Activated CD8-positive, alpha-beta memory T cell treated with anti-CD3 and anti-CD28 coated beads, Interleukin-2, amount 50 U/mL, for 1 hour (primary cell): Measurements from ENCODE around the gene PIP4K2B.
A peak's percentile ranks its signal among the peaks of the same experiment; 100 is the strongest.

Experiments
- DNase-seq: peaks from one replicate; pipeline ENCODE4 v3.0.0-alpha.2; 2020; ENCODE audit errors: extremely low read depth

PIP4K2B gene

DNA sequence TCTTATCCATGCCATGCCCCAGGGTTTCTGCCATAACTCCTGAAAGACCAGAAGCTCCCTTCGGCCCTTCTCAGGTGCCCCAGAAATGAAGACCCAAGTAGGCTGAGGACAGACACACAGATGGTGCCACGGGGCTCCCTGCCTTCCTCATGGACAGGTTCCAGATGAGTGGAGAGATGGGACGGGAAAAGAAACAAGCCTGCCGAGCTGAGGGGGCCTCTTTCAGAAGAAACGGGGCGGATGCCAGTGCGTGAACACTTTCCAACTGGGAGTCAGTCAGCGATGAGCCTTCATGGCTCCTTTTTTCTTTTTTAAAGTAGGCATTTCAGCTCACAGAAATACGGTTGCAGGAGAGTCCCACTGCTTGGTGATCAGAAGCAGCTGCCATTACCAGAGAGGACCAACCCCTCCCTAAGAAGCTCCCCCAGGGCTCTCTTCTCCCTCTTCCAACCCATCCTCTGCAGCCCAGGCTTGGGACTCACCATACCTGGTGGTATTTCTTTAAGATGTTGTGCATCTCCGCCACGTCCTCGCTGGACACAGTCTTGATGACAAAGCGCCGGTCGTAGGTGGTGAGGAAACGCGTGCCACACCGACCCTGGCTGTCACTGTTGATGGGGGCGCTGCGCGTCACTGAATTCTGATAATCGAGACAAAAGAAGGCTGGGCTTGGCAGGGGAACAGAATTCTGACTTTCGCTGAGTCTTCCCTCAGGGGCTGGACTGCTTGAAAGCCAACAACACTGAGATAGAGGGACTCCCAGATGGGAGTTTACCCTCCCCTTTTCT, 19.2 kb downstream of the PIP4K2B start:
- DNase-seq = no peak

DNA sequence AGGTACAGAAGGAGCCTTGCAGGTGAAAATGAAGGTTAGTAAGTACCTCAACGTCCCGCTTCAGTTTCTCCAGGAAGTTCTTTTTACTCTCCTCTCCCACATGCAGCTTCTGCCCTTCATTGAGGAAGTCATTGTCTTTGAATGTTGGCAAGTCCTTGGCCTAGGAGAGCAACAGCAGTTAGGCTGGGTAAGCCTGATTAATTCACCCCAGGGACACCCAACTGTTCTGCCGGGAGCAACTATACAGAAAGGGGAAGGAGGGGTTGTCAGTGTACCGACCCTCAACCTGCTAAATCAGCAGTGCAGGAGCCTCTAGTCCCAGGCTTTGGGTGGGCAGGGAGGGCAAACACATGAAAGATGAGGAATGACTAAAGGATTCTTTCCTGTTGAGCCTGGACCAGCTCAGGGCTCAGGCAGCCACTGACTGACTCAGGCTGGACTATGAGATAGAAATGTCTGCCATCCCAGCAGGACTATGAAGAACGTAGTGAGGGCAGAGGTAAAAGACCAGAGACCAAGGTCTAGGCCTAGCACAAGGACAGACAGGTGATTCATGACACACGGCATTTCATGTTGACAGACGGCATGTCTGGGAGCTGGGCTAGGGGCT, 21.6 kb downstream of the PIP4K2B start:
- DNase-seq = no peak

DNA sequence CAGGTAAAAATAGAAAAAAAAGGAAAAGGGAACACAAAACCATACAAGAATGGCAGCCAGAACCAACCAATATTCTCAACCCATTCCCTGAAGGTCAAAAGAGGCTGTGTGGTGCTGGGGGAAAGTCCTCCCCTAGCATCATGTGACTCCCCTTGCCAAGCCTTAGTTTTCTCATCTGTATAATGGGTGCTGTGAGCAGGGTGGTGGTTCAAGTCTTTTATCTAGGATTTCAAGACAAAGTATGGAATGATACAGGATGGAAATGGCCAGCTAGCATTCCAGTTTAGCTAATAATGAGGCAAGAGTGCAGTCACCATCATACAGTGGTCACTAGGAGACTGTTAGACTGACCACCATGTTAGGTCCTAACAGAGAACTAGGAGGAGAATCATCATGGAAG, 26.1 kb downstream of the PIP4K2B start:
- DNase-seq = no peak

DNA sequence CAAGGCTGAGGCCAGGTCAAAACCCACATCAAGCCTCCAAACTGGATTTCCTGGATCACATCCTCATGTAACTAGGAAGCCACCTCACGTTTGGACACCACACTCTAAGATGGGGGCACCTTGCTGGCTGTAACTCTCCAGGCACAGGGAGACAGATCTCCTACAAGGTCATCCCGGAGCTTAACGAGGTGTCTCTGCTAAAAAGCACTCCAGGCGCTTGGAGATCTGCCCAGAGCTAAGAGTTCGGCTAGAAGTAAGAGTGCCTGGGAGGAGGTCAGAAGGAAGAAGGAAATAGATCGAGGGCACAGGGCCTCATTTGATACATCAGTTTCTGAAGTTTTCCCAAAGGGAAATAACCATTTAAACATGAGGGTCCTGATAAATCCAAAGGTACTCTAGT, 30.9 kb downstream of the PIP4K2B start:
- no peak for DNase-seq

DNA sequence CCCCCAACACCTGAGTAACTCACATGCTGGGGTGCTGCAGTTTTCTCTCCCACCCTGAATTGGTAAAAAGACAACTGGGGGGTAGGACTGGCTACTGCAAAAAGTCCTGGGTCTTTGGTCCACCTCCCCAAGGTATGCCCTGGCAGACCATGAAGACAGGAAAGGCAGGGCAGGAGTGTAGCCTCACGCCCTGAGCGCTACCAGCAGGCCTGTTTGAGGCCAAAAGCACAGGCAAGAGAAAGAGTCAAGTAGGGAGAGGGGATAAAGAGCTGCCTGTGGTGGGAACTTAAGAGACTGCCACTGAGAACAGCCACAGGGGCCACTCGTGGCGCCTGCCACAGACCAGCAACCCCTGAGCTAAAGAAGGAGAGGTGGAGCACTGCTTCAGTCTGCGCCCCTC, 33.0 kb downstream of the PIP4K2B start:
- no peak for DNase-seq

DNA sequence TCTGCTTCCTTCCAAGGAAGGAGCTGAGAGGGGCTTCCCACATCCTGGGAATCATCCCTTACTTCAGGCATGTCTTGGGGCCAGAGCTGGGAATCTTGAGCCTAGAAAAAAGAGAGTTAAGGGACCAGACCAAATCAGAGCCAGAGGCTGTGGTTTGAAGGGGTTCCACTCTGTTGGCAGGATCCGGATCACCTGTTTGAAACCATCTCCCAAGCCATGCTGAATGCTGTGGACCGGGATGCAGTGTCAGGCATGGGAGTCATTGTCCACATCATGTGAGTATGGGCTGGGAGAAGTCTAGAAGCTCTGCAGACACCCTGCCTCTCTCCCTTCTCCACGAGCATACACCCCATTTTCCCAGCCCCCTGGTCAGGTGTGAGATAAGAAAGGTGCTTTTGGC, 37.1 kb downstream of the PIP4K2B start:
- no peak for DNase-seq

DNA sequence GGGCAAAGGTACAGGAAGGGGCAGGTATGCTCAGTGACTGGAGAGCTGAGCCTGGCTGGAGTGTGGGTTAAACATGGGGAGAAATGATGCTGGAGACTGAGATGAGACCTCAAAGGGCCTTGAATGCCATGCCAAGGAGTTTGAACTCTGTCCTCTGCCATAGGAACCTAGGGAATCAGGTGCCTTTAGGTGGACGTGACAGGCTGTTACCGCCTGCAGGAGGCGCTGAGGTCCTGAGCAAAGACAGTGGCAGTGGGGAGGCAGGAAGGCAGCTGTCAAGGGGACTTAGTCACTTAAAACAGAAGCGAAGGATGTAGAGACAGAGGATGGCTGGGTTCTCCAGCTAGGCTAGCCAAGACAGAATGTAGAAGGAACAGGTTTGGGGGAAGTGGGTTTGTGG, 37.7 kb downstream of the PIP4K2B start:
- no peak for DNase-seq

DNA sequence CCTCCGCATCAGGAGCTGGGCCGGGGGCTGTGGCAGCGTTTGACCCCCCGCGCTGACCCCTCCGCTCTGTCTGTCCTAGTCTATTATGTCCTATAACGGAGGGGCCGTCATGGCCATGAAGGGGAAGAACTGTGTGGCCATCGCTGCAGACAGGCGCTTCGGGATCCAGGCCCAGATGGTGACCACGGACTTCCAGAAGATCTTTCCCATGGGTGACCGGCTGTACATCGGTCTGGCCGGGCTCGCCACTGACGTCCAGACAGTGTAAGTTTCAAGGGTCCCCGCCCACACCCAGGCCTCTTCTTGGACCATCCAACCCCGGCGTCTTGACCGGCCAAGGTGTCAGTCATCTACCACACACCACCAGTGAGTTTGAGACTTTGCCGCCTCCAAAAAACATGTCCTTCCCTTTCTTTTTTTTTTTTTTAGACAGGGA, 46.3 kb downstream of the PIP4K2B start:
- no peak for DNase-seq

DNA sequence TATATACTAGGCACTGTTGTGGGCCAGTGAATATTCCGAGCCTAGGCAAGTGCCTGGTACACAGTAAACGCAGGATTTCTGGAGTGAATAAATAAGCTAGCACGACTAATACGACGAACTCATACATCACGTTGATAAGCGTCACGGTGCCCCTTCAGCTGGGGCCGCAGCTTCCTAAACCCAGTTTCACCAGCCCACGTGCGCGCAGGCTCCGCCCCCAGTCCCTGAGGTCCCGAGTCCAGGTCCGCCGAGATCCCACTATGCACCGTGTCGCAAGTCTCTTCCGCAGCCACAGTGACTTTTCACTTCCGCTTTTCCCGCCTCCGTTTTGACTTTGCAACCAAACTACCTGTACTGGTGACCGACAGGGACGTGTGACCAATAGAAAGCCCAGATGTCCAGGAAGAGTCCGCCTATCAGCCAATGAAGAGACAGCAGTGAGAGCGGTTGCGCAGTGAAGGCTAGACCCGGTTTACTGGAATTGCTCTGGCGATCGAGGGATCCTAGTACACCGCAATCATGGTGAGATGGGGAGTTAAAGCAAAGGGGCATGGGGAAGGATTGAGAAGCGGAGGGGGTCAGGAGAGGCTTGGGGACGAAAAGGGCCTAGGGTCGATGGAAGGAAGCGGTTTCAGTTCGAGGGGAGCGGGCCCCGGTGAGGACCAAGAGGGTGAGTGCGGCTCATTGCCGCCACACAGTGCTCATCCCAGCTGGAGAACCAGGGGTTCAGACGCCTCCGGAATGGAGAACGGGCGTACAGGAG, 46.9 kb downstream of the PIP4K2B start, which contains the start of gene PSMB3:
Gene PSMB3, plus strand, starts transcription at position 434 of the 763 bp plus-strand sequence. Its CDS starts 86 bp downstream, at position 520.
- DNase-seq = peak; percentile 94

DNA sequence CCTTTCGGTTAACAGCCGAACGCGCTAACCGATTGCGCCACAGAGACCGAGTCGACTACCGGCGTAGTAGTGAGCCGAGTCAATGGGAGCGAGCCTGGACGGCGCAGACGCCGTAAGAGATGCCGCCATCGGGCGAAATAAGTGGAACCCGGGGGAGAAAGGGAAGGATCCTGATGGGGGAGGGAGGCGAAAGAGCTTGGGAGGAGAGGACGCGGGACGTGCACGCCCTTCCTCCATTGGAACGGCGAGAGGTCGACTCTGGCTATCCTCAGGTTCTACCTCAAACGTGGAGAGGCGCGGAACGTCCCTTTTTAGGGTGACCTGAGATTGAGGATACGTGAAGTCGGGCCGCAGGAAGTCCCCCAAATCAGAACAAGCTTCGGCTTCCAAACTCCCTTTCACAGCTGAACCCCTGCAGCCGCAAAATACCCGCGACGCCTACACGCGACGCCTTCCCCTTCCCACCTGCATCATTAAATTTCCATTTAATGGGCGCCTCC, 47.5 kb downstream of the PIP4K2B start:
- DNase-seq = peak; percentile 40

DNA sequence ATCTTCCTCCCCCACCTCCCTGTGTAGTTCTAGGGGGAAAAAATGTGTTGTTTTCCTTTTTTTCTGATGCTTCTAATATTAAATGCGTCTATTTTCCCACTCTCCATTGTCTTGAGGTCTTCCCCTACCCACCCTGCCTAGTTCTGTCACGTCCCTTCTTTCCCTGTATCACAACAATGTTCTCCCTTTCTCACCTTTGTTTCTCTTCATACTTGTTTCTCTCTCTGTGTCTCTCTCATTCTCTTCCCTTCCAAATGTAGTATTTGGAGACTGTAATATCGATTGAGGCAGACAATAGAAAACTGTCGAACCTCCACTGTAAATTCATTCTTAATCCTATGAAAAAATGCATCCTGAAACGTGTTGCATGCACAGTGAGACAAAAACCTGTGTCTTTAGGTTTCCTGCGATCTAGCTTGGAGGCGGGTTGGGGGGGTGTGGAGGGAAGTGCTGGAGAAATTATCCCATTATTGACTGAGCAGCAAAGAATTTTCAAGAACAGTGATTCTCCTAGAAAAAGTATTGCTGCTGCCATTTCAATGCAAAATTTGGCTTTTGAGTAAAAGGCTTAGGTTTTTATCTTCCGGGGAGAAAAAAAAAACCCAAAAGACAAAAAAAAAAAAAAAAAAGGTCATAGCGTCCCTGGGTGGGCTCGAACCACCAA, 48.1 kb downstream of the PIP4K2B start:
- DNase-seq = no peak

DNA sequence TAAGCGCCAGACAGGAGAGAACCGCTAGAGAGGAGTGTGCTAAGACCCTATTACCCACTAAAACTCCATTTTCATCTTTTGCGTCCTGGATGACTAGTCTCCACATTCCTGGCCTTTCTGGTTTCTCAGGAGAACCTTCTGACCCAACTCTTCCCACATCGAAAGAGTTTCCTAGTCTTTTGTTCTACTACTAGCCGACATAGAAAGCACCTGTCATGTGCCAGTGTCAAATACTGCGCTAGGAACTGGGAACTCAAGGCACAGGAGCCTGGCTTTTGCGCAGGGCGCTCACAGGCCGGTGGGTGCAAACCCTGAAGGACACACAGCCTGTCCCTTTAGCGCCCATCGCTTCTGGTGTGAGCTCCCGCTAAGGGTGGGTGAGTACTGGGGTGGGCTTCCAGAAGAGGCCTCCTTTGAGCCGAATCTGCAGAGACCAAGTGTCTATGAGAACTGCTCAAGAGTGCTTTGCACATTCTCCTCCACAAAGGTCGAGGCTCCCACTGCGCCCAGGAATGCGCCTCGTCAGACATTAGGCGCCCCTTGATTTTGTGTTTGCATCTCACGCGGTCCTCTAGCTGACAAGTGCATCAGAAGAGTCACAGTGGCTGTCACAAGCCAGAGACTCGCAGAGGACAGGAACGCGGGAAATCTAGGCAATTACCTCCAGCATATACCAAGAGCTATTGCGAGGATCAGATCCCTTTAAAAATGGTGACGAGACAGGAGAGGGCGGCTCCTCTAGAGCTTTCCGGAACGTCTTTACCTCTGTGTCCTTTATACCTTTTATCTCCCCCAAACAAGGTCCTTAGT, 48.8 kb downstream of the PIP4K2B start:
- no peak for DNase-seq

DNA sequence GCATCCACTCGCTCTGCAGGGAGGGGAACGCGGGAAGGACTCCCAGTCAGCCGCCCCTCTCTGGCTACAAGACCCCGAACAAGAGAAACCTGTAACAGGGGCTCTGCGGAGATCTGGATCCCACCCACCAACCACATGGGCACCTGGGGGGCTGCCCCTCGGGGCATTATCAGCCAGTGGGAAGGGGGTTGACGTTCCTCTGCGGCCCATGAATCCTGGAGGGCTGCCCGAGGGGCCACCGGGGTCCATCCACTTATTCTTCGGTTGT, 49.4 kb downstream of the PIP4K2B start:
- DNase-seq = no peak

DNA sequence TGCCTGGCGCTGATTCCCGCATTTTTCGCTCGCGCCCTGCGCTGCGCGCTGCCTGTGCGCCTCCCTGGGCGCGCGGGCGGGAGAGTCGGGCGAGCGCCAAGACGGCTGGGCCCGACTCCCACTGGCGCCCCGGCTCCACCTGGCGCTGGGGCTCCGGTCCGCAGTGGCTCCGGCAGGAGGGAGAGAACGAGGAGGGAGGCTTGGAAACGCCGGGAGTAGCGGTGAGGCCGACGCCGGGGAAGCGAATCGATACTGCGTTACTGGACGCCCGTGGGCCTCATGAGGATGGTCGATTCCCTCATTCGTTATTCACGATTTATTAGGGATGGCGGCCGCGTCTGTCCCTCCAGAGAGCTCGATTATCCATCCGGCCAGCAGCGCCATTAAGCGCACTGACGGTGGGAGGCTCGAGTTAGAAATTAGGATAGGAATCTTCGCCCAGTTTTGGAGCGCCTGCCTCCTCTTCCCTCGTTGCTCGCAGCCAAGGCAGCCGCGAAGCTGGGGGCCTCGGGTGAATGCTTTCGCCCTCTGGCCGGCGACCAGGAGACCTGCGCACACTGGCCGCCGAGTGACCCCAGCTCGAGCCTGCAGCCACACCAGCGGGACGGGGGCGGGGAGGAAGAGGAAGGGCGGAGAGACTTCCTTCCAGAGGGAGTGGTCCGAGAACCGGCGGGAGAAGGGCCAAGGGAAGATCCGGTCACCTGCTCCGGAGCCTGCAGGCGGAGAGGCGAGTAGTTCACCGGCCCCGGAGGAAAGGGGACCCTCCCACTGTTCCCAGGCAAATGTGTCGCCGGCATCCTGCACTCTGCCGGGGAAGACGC, 49.9 kb downstream of the PIP4K2B start:
- no peak for DNase-seq

DNA sequence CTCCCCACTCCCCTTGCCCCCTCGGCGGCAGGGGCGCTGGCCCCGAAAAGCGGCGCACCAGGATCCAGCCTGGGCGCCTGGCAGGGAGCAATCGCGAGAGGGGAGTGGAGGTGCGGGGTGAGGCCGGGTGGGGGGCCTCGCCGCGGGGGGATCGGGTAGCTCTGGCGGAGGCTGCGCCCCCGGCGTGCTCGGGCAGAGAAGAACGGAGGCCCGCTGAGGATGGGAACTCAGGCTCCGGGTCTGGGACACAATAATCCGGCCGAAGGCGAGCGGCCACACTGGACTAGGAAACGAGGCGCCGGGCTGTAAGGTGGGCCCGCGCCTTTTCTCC, 50.5 kb downstream of the PIP4K2B start:
- DNase-seq = no peak

DNA sequence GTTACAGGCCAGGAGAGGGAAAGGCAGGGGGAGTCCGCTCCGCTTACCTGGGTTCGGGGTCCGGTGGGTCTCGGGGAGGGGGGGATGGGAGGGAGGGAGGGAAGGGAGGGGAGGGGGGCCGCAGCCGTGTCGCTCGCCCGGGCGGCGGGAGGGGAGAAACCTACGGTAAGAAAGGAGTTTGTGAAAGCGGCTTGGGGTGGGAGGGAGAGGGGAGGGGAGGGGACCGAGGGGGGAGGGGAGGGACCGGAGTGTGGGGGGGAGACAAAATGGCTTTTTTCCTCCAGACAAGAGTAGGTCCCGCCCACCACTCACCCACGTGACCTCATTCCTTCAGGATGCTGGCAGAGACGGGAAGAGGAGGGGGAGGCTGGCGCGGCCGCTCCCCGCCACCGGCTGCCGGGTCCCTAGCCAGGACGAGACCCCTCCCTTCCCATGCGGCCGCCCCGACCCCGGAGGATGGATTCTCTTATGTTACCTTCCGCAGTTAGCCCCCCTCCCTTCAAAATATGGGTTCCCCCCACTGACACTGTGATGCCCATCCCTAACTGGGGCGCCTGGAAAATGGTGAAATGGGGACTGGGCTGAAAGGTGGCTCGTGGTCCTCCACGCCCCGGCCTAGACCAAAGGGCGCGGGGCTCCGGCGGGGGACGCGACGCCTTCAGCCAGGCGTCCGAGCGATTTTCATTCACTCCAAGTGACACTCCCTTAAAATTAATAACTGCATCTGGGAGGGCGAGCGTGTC, 51.0 kb downstream of the PIP4K2B start, which contains the start of gene PCGF2:
Gene PCGF2, minus strand, starts transcription at position 188 of the 743 bp plus-strand sequence. CDS start 7,934 bp downstream, outside the sequence.
- DNase-seq = no peak

DNA sequence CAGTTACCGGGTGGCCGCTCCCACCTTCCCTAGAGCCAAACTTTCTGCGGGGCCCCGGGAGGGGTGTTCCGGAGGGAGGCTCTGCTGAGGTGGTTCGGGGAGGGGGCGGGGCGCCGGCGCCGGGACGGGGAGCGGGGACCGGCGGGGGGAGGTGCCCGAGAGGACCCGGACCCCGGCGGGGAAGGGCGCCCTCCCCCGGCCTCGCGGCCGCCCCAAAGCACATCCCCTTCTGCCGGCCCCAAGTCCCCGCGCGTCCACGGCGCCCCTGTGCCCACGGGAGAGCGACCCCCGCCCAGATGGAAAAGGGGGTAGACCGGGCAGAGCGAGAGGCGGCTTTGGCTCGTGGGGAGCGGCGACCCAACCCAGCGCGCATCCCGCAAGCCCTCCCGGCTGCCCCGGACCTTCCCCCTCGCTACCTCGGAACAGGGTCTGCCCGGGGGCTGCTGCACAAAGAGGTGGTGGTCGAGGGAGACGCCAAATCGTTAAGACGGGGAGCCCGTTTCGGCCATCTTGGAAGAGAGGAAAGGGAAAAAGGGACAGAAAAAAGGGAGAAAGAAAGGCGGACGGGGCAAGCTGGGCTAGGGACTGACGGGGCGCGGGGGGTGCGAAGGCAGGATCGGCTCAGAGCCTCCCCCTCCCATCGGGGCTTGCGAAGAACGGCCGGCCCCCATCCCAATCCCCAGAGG, 51.8 kb downstream of the PIP4K2B start:
- DNase-seq = no peak

DNA sequence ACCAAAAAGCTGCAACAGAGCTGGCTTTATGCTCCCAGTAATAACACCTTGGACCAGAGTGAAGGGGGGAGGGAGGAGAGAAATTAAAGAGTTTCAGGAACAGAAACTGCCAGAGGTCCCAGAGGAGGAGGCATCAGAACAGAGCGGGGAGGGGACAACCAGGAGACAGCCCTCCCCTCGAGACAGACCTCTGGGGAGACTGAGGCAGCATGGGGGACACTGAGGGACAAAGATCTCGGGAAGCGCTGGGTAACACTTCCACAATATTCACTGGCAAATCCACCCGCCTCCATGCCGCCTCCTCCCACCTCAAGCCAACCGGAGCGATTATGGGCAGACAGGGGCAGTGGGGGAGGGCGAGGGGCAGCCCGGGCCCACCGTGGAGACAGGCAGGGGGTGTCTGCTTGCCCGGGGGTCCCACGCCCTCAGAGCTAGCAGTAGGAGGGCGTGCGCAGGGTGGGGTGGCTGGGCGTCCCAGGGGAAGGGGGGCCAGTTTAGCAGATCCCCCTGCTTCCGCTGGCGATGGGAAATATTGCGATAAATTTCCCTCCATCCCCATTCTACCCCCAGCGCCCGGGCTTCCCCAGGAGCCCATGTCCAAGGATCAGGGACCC, 52.4 kb downstream of the PIP4K2B start:
- no peak for DNase-seq
